ENCODE data around the gene PDPN. TPM values are rescaled to one million over a fixed set of nuclear protein-coding genes. Genes with fewer than 3 reads are reported as not detected.
"Not testable (repeated sequence)": the region's sequence is repeated elsewhere in the genome, so short reads cannot be mapped to it uniquely, and the experiment has no call there.

Gene PDPN
- 5.3 TPM for total RNA-seq

- peak; percentile 26 for DNase-seq
Measured at GRCh38 chr1:13583595-13583965, at the start of gene PDPN. TSS of gene PDPN (plus strand) at chr1:13583832. CDS start at chr1:13584034, 202 bp downstream.

- DNase-seq: no peak
Measured at GRCh38 chr1:13535227-13535626, 48.4 kb upstream of the PDPN start.

- no peak for DNase-seq
Measured at GRCh38 chr1:13536571-13536970, 47.1 kb upstream of the PDPN start.

GRCh38 chr1:13538832-13539231 is 44.8 kb upstream of the PDPN start:
- DNase-seq: no peak

GRCh38 chr1:13539683-13540082 is 43.9 kb upstream of the PDPN start:
- no peak for DNase-seq

- no peak for DNase-seq
Measured at GRCh38 chr1:13540866-13541265, 42.8 kb upstream of the PDPN start.

GRCh38 chr1:13541435-13542215 is 42.0 kb upstream of the PDPN start:
- no peak for DNase-seq

GRCh38 chr1:13543451-13544220 is 40.0 kb upstream of the PDPN start:
- DNase-seq: no peak

GRCh38 chr1:13544221-13544556 is 39.4 kb upstream of the PDPN start:
- no peak for DNase-seq

GRCh38 chr1:13546791-13547190 is 36.8 kb upstream of the PDPN start:
- DNase-seq: no peak

- no peak for DNase-seq
Measured at GRCh38 chr1:13548281-13548680, 35.4 kb upstream of the PDPN start.

- DNase-seq: no peak
Measured at GRCh38 chr1:13549021-13549420, 34.6 kb upstream of the PDPN start.

GRCh38 chr1:13549521-13549920 is 34.1 kb upstream of the PDPN start:
- no peak for DNase-seq

- DNase-seq: peak; percentile 53
Measured at GRCh38 chr1:13550663-13551062, 33.0 kb upstream of the PDPN start.

- DNase-seq: no peak
Measured at GRCh38 chr1:13554798-13555197, 28.8 kb upstream of the PDPN start.

GRCh38 chr1:13556224-13556764 is 27.3 kb upstream of the PDPN start:
- no peak for DNase-seq

GRCh38 chr1:13560541-13560940 is 23.1 kb upstream of the PDPN start:
- no peak for DNase-seq

- DNase-seq: not testable (repeated sequence)
Measured at GRCh38 chr1:13562981-13563380, 20.7 kb upstream of the PDPN start.

- DNase-seq: no peak
Measured at GRCh38 chr1:13564073-13564472, 19.6 kb upstream of the PDPN start.

- not testable (repeated sequence) for DNase-seq
Measured at GRCh38 chr1:13570435-13570834, 13.2 kb upstream of the PDPN start.

GRCh38 chr1:13570924-13571323 is 12.7 kb upstream of the PDPN start:
- no peak for DNase-seq

GRCh38 chr1:13573586-13573985 is 10.0 kb upstream of the PDPN start:
- DNase-seq: no peak

GRCh38 chr1:13576926-13577325 is 6.7 kb upstream of the PDPN start:
- DNase-seq: no peak

GRCh38 chr1:13577846-13578245 is 5.8 kb upstream of the PDPN start:
- DNase-seq: no peak

Measured in skin of body (tissue), 2 donors.